ENCODE data around the gene ADARB2.

GRCh38 chr10:1548146-1548545 is 189.2 kb downstream of the ADARB2 start:
- TF ChIP-seq CTCF (conservative IDR thresholded peaks at IDR 0.05 in 1 of 2, IDR thresholded peaks at IDR 0.05 in 1 of 2; ENCODE audit: low read depth in 1 of 2, low read length in 2 of 2) (no peak), EZH2 (IDR thresholded peaks at IDR 0.05; ENCODE audit: low read length, missing control alignments) (no peak)
